GM12865 (cell line): ENCODE data around the gene RFC3.
A peak's percentile ranks its signal among the peaks of the same experiment; 100 is the strongest.

ENCODE experiments used
- DNase-seq: peaks from one replicate; pipeline ENCODE4 v3.0.0; 2010; ENCODE audit warnings: low read depth
- H3K4me3 ChIP-seq: 2 replicates; pipeline ENCODE4 v1.5.1; 2011; ENCODE audit warnings: mild to moderate bottlenecking, low read depth, low read length, control low read depth
- CTCF ChIP-seq: IDR thresholded peaks from 2 replicates; pipeline ENCODE4 v1.5.1; 2011; ENCODE audit warnings: low read length, control low read depth, low read depth, inconsistent platforms; ENCODE audit not compliant: insufficient read depth; ENCODE audit errors: missing control alignments

RFC3 gene

DNA sequence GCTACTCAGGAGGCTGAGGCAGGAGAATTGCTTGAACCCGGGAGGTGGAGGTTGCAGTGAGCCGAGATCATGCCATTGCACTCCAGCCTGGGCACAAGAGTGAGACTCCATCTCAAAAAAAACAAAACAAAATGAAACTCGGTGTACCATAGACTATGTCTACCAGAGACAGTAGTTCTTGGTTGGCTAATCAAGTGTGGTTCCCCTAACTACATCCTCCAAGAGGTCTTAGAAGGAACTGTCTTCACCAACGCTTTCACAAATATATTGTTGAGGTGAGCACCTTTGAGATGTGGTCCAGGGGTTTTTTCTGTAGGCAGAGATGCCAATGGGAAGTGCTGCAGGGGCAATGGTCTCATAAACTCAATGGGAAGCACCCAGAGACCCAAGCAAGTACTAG, 48.0 kb downstream of the RFC3 start:
- TF ChIP-seq CTCF = no peak
- peak; percentile 40 for DNase-seq
- no peak overlapping the region for H3K4me3 ChIP-seq

- H3K4me3 ChIP-seq = no peak overlapping the region
- no peak for TF ChIP-seq CTCF
- no peak for DNase-seq
These were observed 49.5 kb downstream of the RFC3 start for GRCh38 chr13:33867472-33867871.

DNA sequence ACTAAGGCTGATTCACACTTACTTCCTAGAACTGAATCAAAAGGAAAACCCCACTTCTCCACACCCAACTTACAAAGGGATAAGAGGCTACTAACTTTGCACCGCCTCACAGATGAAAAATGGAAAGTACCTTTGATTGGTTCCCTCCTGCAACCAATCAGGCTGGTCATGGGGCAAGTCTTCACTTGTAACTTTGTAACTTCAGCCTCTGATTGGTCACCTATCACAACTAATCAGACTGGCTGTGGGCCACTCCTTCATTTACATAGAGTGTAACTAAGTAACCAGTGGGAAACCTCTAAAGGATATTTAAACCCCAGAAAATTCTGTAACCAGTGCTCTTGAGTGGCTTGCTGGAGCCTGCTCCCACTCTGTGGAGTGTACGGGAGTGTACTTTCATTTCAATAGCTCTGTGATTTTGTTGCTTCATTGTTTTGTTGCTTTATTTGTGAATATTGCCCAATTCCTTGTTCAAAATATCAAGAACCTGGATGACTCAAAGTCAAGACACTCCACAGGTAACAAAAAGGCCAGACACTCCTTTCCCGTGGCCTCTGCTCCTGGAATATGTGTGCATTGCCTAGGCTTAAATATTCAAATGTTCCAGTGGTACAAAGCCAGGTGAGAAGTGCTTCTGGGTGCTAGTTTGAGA, 50.5 kb downstream of the RFC3 start:
- no peak for DNase-seq
- no peak for TF ChIP-seq CTCF

GRCh38 chr13:33869005-33869404, 51.1 kb downstream of the RFC3 start:
- H3K4me3 ChIP-seq = no peak overlapping the region
- no peak for TF ChIP-seq CTCF
- DNase-seq = no peak

More for the DNA sequence above, 50.5 kb downstream of the RFC3 start:
- no peak overlapping the region for H3K4me3 ChIP-seq

GRCh38 chr13:33870046-33870668, 52.2 kb downstream of the RFC3 start:
- no peak for DNase-seq
- H3K4me3 ChIP-seq = no peak overlapping the region
- no peak for TF ChIP-seq CTCF

- no peak overlapping the region for H3K4me3 ChIP-seq
- no peak for DNase-seq
- no peak for TF ChIP-seq CTCF
These were observed 53.5 kb downstream of the RFC3 start for GRCh38 chr13:33871207-33872004.
